NCI-H146 treated with DMSO at 0.1 percent for 48 hours (cell line): ENCODE results near the gene NUDT16.
"Not testable (repeated sequence)": the region's sequence is repeated elsewhere in the genome, so short reads cannot be mapped to it uniquely, and the experiment has no call there.

Source experiments
- DNase-seq: peaks from one replicate; lab custom pipeline; 2025; ENCODE audit not compliant: unreplicated experiment; lab: John Stamatoyannopoulos, UW

Gene NUDT16

GRCh38 chr3:131381445-131382291 is at the start of gene NUDT16:
NUDT16 (plus strand) TSS chr3:131381774; CDS start chr3:131381805, 31 bp downstream.
- DNase-seq, result peak; percentile 100

GRCh38 chr3:131338948-131339640 is 42.5 kb upstream of the NUDT16 start:
- no peak for DNase-seq

- DNase-seq, result no peak
These were observed 39.8 kb upstream of the NUDT16 start for GRCh38 chr3:131341761-131342160.

GRCh38 chr3:131348911-131349310 is 32.7 kb upstream of the NUDT16 start:
- DNase-seq, result no peak

- DNase-seq, result no peak
These were observed 32.1 kb upstream of the NUDT16 start for GRCh38 chr3:131349454-131349853.

- DNase-seq, result no peak
These were observed 31.6 kb upstream of the NUDT16 start for GRCh38 chr3:131349946-131350347.

- no peak for DNase-seq
These were observed 31.1 kb upstream of the NUDT16 start for GRCh38 chr3:131350506-131350905.

- no peak for DNase-seq
These were observed 28.3 kb upstream of the NUDT16 start for GRCh38 chr3:131353016-131353877.

GRCh38 chr3:131353986-131354385 is 27.6 kb upstream of the NUDT16 start:
- no peak for DNase-seq

GRCh38 chr3:131356006-131356595 is 25.5 kb upstream of the NUDT16 start:
- no peak for DNase-seq

GRCh38 chr3:131357275-131357674 is 24.3 kb upstream of the NUDT16 start:
- no peak for DNase-seq

- DNase-seq, result no peak
These were observed 21.3 kb upstream of the NUDT16 start for GRCh38 chr3:131360191-131360755.

- not testable (repeated sequence) for DNase-seq
These were observed 20.5 kb upstream of the NUDT16 start for GRCh38 chr3:131361066-131361463.

- peak; percentile 87 for DNase-seq
These were observed 19.8 kb upstream of the NUDT16 start for GRCh38 chr3:131361464-131362421.

- DNase-seq, result no peak
These were observed 18.3 kb upstream of the NUDT16 start for GRCh38 chr3:131363275-131363674.

GRCh38 chr3:131370935-131371687 is 10.5 kb upstream of the NUDT16 start:
- no peak for DNase-seq

GRCh38 chr3:131371688-131372066 is 9.9 kb upstream of the NUDT16 start:
- DNase-seq, result no peak

GRCh38 chr3:131374741-131375140 is 6.8 kb upstream of the NUDT16 start:
- DNase-seq, result no peak
